ENCODE data around the gene STK40. TPM values are rescaled to one million over a fixed set of nuclear protein-coding genes. Genes with fewer than 3 reads are reported as not detected.
A peak's percentile ranks its signal among the peaks of the same experiment; 100 is the strongest.

The STK40 gene
- 10 to 100 TPM; 19.4 to 32.4 TPM for total RNA-seq
- 39.4 TPM for polyA plus RNA-seq (2013, experiment 1 of 2)
- 38.5 TPM for polyA plus RNA-seq (2013, experiment 2 of 2)
- long read RNA-seq, experiment 1, partial matches to known transcripts = 1 of 10 reads
- long read RNA-seq, experiment 1, other reads (novel, unspliced or antisense) = 7 of 10 reads
- long read RNA-seq, experiment 2, transcript STK40-204 (11 exons, 3,621 nt) = major isoform, 45 of 65 reads
- long read RNA-seq, experiment 2, partial matches to known transcripts = 2 of 65 reads
- long read RNA-seq, experiment 2, other reads (novel, unspliced or antisense) = 14 of 65 reads
- long read RNA-seq, experiment 3, transcript STK40-204 (11 exons, 3,621 nt) = major isoform, 5 of 19 reads
- long read RNA-seq, experiment 3, partial matches to known transcripts = 9 of 19 reads
- long read RNA-seq, experiment 3, other reads (novel, unspliced or antisense) = 5 of 19 reads
- long read RNA-seq, experiment 4, partial matches to known transcripts = 1 of 1 reads
- long read RNA-seq, experiment 4, other reads (novel, unspliced or antisense) = 0 of 1 reads

DNA sequence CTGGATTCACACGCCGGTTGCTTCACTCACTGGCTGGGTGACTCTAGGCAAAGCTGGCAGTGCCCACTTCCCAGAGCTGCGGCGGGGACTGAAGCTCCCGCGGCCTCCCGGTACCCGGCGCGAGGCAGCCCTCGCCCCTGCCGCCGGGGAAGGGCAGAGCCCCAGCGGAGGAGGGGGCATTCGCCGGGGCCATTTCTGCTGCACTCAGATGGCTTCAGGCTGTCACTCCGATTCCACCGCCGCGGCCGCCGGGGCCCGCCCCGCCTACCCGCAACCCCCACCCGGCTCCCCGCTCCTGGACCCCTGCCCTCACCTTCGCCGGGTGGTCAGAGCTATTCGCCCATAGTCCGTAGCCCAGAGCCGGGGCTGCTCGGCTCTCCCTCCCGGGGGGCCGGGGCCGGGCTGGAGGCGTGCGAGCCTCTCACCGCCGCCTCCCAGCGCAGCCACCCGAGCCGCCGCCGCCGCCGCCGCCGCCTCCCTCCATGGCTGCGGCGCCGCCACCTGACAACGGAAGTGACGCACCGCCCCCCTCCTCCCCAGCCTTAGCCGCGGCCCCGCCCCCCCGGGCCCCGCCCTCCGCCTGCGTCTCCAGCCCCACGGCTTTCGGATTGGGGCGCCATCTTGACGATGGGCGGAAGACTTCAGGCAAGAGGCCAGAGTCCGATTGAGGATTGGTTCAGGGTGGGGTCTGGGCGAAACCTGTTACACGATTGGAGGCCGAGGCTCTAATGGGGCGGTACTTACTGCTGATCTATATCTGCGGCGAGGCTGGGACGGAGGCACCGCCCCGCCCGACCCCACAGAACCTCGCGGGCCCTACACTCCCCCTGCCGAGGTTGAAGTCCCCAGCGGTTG is at the start of gene STK40:
STK40 (minus strand) TSS at position 515 of the 855 bp plus-strand sequence. CDS start 24,592 bp downstream, outside the sequence.
- DNase-seq = peak; percentile 99
- no peak for TF ChIP-seq CTCF (conservative IDR thresholded peaks at IDR 0.05)
- H3K4me3 ChIP-seq (ENCODE audit: low read length) = peak within 1 kb of the TSS; percentile 98
- Mint-ChIP-seq H3K27me3 (ENCODE audit: insufficient read depth) (no peaks in the 10 kb centered on the region), H3K4me1 (peaks cover 41% of the 10 kb centered on the region), H3K27ac (peak within 1 kb of the TSS; percentile 100), H3K9me3 (no peaks in the 10 kb centered on the region), H3K4me3 (peak within 1 kb of the TSS; percentile 89), H3K36me3 (ENCODE audit: low read depth) (peaks cover 11% of the 10 kb centered on the region)
- H3K27me3 ChIP-seq (ENCODE audit: control insufficient read depth, insufficient read depth, low read length, poor library complexity, severe bottlenecking) = no peaks in the 10 kb centered on the region
- no peaks in the 10 kb centered on the region for H3K9me3 ChIP-seq (ENCODE audit: control insufficient read depth, low read length)
- WGBS, 2 experiments (ENCODE audit: insufficient coverage in 1 of 2, insufficient read length in 1 of 2) = 0% methylated on average over 38 to 82 of the region's 82 CpGs
- peaks cover 17% of the 10 kb centered on the region for H3K4me1 ChIP-seq (ENCODE audit: control insufficient read depth, insufficient read depth, low read length)
- peaks cover 23% of the 10 kb centered on the region for H3K36me3 ChIP-seq (ENCODE audit: control insufficient read depth, insufficient read depth, low read length)
- H3K9ac ChIP-seq (ENCODE audit: extremely low read depth, low read length, poor library complexity, severe bottlenecking) = peak within 1 kb of the TSS; percentile 99
- H3K27ac ChIP-seq (ENCODE audit: low read depth, low read length) = peak within 1 kb of the TSS; percentile 99

GRCh38 chr1:36433102-36433501 is 47.4 kb upstream of the STK40 start:
- Mint-ChIP-seq H3K36me3 (ENCODE audit: low read depth) (peaks cover 27% of the 10 kb centered on the region), H3K9me3 (no peaks in the 10 kb centered on the region), H3K27me3 (ENCODE audit: insufficient read depth) (no peaks in the 10 kb centered on the region), H3K4me1 (no peaks in the 10 kb centered on the region), H3K27ac (no peak overlapping the region), H3K4me3 (no peak overlapping the region)
- no peaks in the 10 kb centered on the region for H3K9me3 ChIP-seq (ENCODE audit: control insufficient read depth, low read length)
- no peak overlapping the region for H3K4me3 ChIP-seq (ENCODE audit: low read length)
- no peak for TF ChIP-seq CTCF (conservative IDR thresholded peaks at IDR 0.05)
- no peaks in the 10 kb centered on the region for H3K4me1 ChIP-seq (ENCODE audit: control insufficient read depth, insufficient read depth, low read length)
- WGBS, 2 experiments (ENCODE audit: insufficient coverage in 1 of 2, insufficient read length in 1 of 2) = 77 to 88% methylated on average over 1 of the region's 1 CpG
- no peak overlapping the region for H3K27ac ChIP-seq (ENCODE audit: low read depth, low read length)
- no peaks in the 10 kb centered on the region for H3K36me3 ChIP-seq (ENCODE audit: control insufficient read depth, insufficient read depth, low read length)
- no peak overlapping the region for H3K9ac ChIP-seq (ENCODE audit: extremely low read depth, low read length, poor library complexity, severe bottlenecking)
- H3K27me3 ChIP-seq (ENCODE audit: control insufficient read depth, insufficient read depth, low read length, poor library complexity, severe bottlenecking) = no peaks in the 10 kb centered on the region
- no peak for DNase-seq

- H3K4me1 Mint-ChIP-seq = no peaks in the 10 kb centered on the region
- no peak overlapping the region for H3K4me3 ChIP-seq (ENCODE audit: low read length)
- no peak for TF ChIP-seq CTCF (conservative IDR thresholded peaks at IDR 0.05)
- H3K36me3 ChIP-seq (ENCODE audit: control insufficient read depth, insufficient read depth, low read length) = no peaks in the 10 kb centered on the region
- no peaks in the 10 kb centered on the region for H3K9me3 ChIP-seq (ENCODE audit: control insufficient read depth, low read length)
- no peaks in the 10 kb centered on the region for H3K4me1 ChIP-seq (ENCODE audit: control insufficient read depth, insufficient read depth, low read length)
- no peak overlapping the region for H3K27ac Mint-ChIP-seq
- H3K9ac ChIP-seq (ENCODE audit: extremely low read depth, low read length, poor library complexity, severe bottlenecking) = no peak overlapping the region
- H3K9me3 Mint-ChIP-seq = no peaks in the 10 kb centered on the region
- H3K4me3 Mint-ChIP-seq = no peak overlapping the region
- WGBS, 2 experiments (ENCODE audit: insufficient coverage in 1 of 2, insufficient read length in 1 of 2) = 89 to 94% methylated on average over 2 to 4 of the region's 4 CpGs
- no peak for DNase-seq
- H3K27me3 ChIP-seq (ENCODE audit: control insufficient read depth, insufficient read depth, low read length, poor library complexity, severe bottlenecking) = no peaks in the 10 kb centered on the region
- H3K36me3 Mint-ChIP-seq (ENCODE audit: low read depth) = peaks cover 27% of the 10 kb centered on the region
- no peak overlapping the region for H3K27ac ChIP-seq (ENCODE audit: low read depth, low read length)
- no peaks in the 10 kb centered on the region for H3K27me3 Mint-ChIP-seq (ENCODE audit: insufficient read depth)
Measured at GRCh38 chr1:36432616-36433015, 46.9 kb upstream of the STK40 start.

Measured in endodermal cell (in vitro differentiated cells).